H9 (cell line): ENCODE results near the gene HCK. TPM values are rescaled to one million over a fixed set of nuclear protein-coding genes. Genes with fewer than 3 reads are reported as not detected.

Experiments used
- DNase-seq: peaks from one replicate; pipeline ENCODE4 v3.0.0-alpha.2; 2017
- H2AFZ ChIP-seq: one replicate; pipeline ENCODE4 v1.6.1; 2013; ENCODE audit warnings: mild to moderate bottlenecking, low read length, control low read depth, moderate library complexity
- H2AK5ac ChIP-seq: 2 replicates; pipeline ENCODE4 v1.6.1; 2013; ENCODE audit warnings: low read length, control low read depth, mixed read lengths; ENCODE audit not compliant: insufficient read length
- H2BK120ac ChIP-seq: one replicate; pipeline ENCODE4 v1.6.1; 2013; ENCODE audit warnings: low read depth, mild to moderate bottlenecking, low read length, control low read depth, inconsistent platforms; ENCODE audit not compliant: poor library complexity, severe bottlenecking
- H2BK12ac ChIP-seq: 2 replicates; pipeline ENCODE4 v1.6.1; 2013; ENCODE audit warnings: low read length, control low read depth, mixed read lengths, low read depth; ENCODE audit not compliant: insufficient read length
- H2BK15ac ChIP-seq: 2 replicates; pipeline ENCODE4 v1.6.1; 2013; ENCODE audit warnings: low read depth, low read length, control low read depth
- H2BK20ac ChIP-seq: one replicate; pipeline ENCODE4 v1.6.1; 2013; ENCODE audit warnings: low read depth, mild to moderate bottlenecking, low read length, control low read depth, inconsistent platforms; ENCODE audit not compliant: poor library complexity, severe bottlenecking
- H2BK5ac ChIP-seq: 2 replicates; pipeline ENCODE4 v1.6.1; 2013; ENCODE audit warnings: low read length, control low read depth, mixed read lengths; ENCODE audit not compliant: insufficient read length
- H3K14ac ChIP-seq: 2 replicates; pipeline ENCODE4 v1.6.1; 2013; ENCODE audit warnings: low read length, control low read depth; ENCODE audit not compliant: insufficient read depth
- H3K18ac ChIP-seq: 2 replicates; pipeline ENCODE4 v1.6.1; 2013; ENCODE audit warnings: low read depth, mild to moderate bottlenecking, mixed read lengths, low read length, control low read depth; ENCODE audit not compliant: insufficient read length
- H3K23ac ChIP-seq: 2 replicates; pipeline ENCODE4 v1.6.1; 2013; ENCODE audit warnings: low read length, control low read depth, mixed read lengths, low read depth; ENCODE audit not compliant: insufficient read length
- H3K23me2 ChIP-seq: 2 replicates; pipeline ENCODE4 v1.6.1; 2013; ENCODE audit warnings: low read depth, mild to moderate bottlenecking, mixed read lengths, low read length, control low read depth; ENCODE audit not compliant: insufficient read length, poor library complexity, severe bottlenecking
- H3K27ac ChIP-seq: 2 replicates; pipeline ENCODE4 v1.5.1; 2013; ENCODE audit warnings: low read length, control low read depth, mixed read lengths, low read depth; ENCODE audit not compliant: insufficient read length
- H3K27me3 ChIP-seq: 2 replicates; pipeline ENCODE4 v1.6.1; 2013; ENCODE audit warnings: low read length, control low read depth, inconsistent platforms; ENCODE audit not compliant: insufficient read depth
- H3K4ac ChIP-seq: 2 replicates; pipeline ENCODE4 v1.6.1; 2013; ENCODE audit warnings: low read depth, mild to moderate bottlenecking, control low read depth, inconsistent platforms, low read length, moderate library complexity
- H3K4me1 ChIP-seq: 2 replicates; pipeline ENCODE4 v1.6.1; 2013; ENCODE audit warnings: low read length, control low read depth, inconsistent platforms; ENCODE audit not compliant: insufficient read depth
- H3K4me2 ChIP-seq: 2 replicates; pipeline ENCODE4 v1.6.1; 2013; ENCODE audit warnings: low read length, control low read depth, mixed read lengths; ENCODE audit not compliant: insufficient read length, insufficient read depth
- H3K56ac ChIP-seq: 2 replicates; pipeline ENCODE4 v1.6.1; 2013; ENCODE audit warnings: low read depth, mild to moderate bottlenecking, mixed read lengths, low read length, control low read depth; ENCODE audit not compliant: insufficient read length
- H3K79me1 ChIP-seq: 2 replicates; pipeline ENCODE4 v1.6.1; 2013; ENCODE audit warnings: low read depth, mild to moderate bottlenecking, moderate library complexity, low read length, control low read depth, inconsistent platforms; ENCODE audit not compliant: insufficient read depth, poor library complexity, severe bottlenecking
- H3K79me2 ChIP-seq: 2 replicates; pipeline ENCODE4 v1.6.1; 2013; ENCODE audit warnings: low read length, control low read depth, inconsistent platforms; ENCODE audit not compliant: insufficient read depth
- H3K9ac ChIP-seq: 2 replicates; pipeline ENCODE4 v1.6.1; 2013; ENCODE audit warnings: low read length, control low read depth, mixed read lengths; ENCODE audit not compliant: insufficient read length; ENCODE audit errors: extremely low read depth
- H3K9me3 ChIP-seq: one replicate; pipeline ENCODE4 v1.6.1; 2013; ENCODE audit warnings: low read depth, low read length, inconsistent platforms; ENCODE audit not compliant: control insufficient read depth
- H3T11ph ChIP-seq: one replicate; pipeline ENCODE4 v1.6.1; 2013; ENCODE audit warnings: mild to moderate bottlenecking, low read length, control low read depth, inconsistent platforms
- H4K20me1 ChIP-seq: one replicate; pipeline ENCODE4 v1.6.1; 2013; ENCODE audit not compliant: control insufficient read depth, insufficient read length, insufficient read depth
- H4K5ac ChIP-seq: 2 replicates; pipeline ENCODE4 v1.6.1; 2013; ENCODE audit warnings: low read depth, mild to moderate bottlenecking, mixed read lengths, low read length, control low read depth; ENCODE audit not compliant: insufficient read length
- H4K8ac ChIP-seq: replicated peaks from 2 replicates; pipeline ENCODE4 v1.6.1; 2013; ENCODE audit warnings: low read length, control low read depth, mixed read lengths, low read depth; ENCODE audit not compliant: insufficient read length
- H4K91ac ChIP-seq: 2 replicates; pipeline ENCODE4 v1.6.1; 2013; ENCODE audit warnings: low read depth, mild to moderate bottlenecking, moderate library complexity, mixed read lengths, low read length, control low read depth; ENCODE audit not compliant: insufficient read length
- H3K27ac Mint-ChIP-seq, 3 experiments: 2 replicates in 2 of 3; 3 replicates in 1 of 3; pipeline ENCODE4 v1.8.0; 2020 to 2021; ENCODE audit warnings: mixed read lengths in 3 of 3, mild to moderate bottlenecking in 1 of 3, moderate library complexity in 1 of 3
- H3K27me3 Mint-ChIP-seq: 2 replicates; pipeline ENCODE4 v1.8.0; 2021; ENCODE audit warnings: low read depth, mild to moderate bottlenecking, moderate library complexity, mixed read lengths
- H3K36me3 Mint-ChIP-seq, 3 experiments: 2 replicates in 2 of 3; 3 replicates in 1 of 3; pipeline ENCODE4 v1.8.0; 2020 to 2021; ENCODE audit warnings: low read depth in 3 of 3, mixed read lengths in 3 of 3; ENCODE audit not compliant: insufficient read depth in 1 of 3
- H3K4me1 Mint-ChIP-seq, 2 experiments: 2 replicates each; pipeline ENCODE4 v1.8.0; 2020; ENCODE audit warnings: mixed read lengths in 2 of 2
- H3K4me3 Mint-ChIP-seq, 2 experiments: 2 replicates in 1 of 2; 3 replicates in 1 of 2; pipeline ENCODE4 v1.8.0; 2020 to 2021; ENCODE audit warnings: mild to moderate bottlenecking in 2 of 2, mixed read lengths in 2 of 2, moderate library complexity in 1 of 2
- H3K9me3 Mint-ChIP-seq, 2 experiments: 2 replicates in 1 of 2; 3 replicates in 1 of 2; pipeline ENCODE4 v1.8.0; 2020; ENCODE audit warnings: mild to moderate bottlenecking in 2 of 2, mixed read lengths in 2 of 2, moderate library complexity in 1 of 2
- CTCF ChIP-seq: fragments of 200-600 bp; sonication (generic); conservative IDR thresholded peaks from 3 replicates; pipeline ENCODE4 v1.8.0; 2021; ENCODE audit warnings: antibody characterized with exemption, mild to moderate bottlenecking
- WGBS: extraction: QIAGEN DNeasy Blood & Tissue Kit; methylation state at CpG from one replicate; pipeline ENCODE4 v1.1.7; 2013; ENCODE audit warnings: missing lambda C conversion rate, low lambda C conversion rate, mixed read lengths; ENCODE audit not compliant: insufficient read length; ENCODE audit errors: extremely low coverage; 5-methylcytosine and 5-hydroxymethylcytosine counted together
- total RNA-seq: library from RNA; stranded (reverse); gene quantifications from 2 replicates; pipeline ENCODE4 v1.2.1, GENCODE V29; 2021

HCK gene
- total RNA-seq, 1 experiment from 2014 or later: 1.7 TPM

GRCh38 chr20:32028647-32029372 is 23.2 kb upstream of the HCK start:
- Histone ChIP-seq H3K4me2 (no peak overlapping the region), H3K56ac (no peak overlapping the region)
- no CpG with 5 or more reads among the region's 12 CpGs for WGBS

More at GRCh38 chr20:32028647-32029372, 23.2 kb upstream of the HCK start:
- Histone ChIP-seq H4K20me1 (no peaks in the 10 kb centered on the region), H3K23me2 (peaks cover 3% of the 10 kb centered on the region), H3K4ac (no peak overlapping the region), H3K14ac (no peak overlapping the region), H3K18ac (no peak overlapping the region), H3K4me1 (no peaks in the 10 kb centered on the region), H2BK20ac (no peak overlapping the region), H3K9ac (no peak overlapping the region), H2AK5ac (no peak overlapping the region), H3K9me3 (no peaks in the 10 kb centered on the region), H2BK120ac (no peak overlapping the region), H4K8ac (no peak overlapping the region), H2BK15ac (no peak overlapping the region), H2AFZ (no peak overlapping the region), H3K27me3 (no peaks in the 10 kb centered on the region), H3K23ac (no peak overlapping the region), H3K79me2 (no peaks in the 10 kb centered on the region), H4K91ac (no peak overlapping the region), H3K27ac (no peak overlapping the region), H3K79me1 (no peaks in the 10 kb centered on the region), H2BK12ac (no peak overlapping the region), H3T11ph (no peak overlapping the region), H2BK5ac (no peak overlapping the region), H4K5ac (no peak overlapping the region)
- DNase-seq: peak; percentile 46
- Mint-ChIP-seq H3K27ac (peak overlapping the region in 1 of 3 experiments; percentile 10; a peak in 1 of 7 replicates), H3K4me1 (peaks cover 14 to 17% of the 10 kb centered on the region in 2 experiments), H3K9me3 (no peaks in the 10 kb centered on the region), H3K27me3 (peaks cover 35% of the 10 kb centered on the region), H3K36me3 (peaks cover 0 to 13% (median 0%) of the 10 kb centered on the region in 3 experiments; a peak in 3 of 7 replicates), H3K4me3 (no peak overlapping the region)
- TF ChIP-seq CTCF: no peak
